HG03354 (cell line): ENCODE measurements around the gene VAMP4.
A peak's percentile ranks its signal among the peaks of the same experiment; 100 is the strongest.

ENCODE experiments used
- ATAC-seq: cut with Tn5 transposase; IDR thresholded peaks from one replicate; pipeline ENCODE4 v1.9.1; 2021; ENCODE audit warnings: mild to moderate bottlenecking; ENCODE audit not compliant: unreplicated experiment, poor library complexity, severe bottlenecking

Gene VAMP4, protein sequence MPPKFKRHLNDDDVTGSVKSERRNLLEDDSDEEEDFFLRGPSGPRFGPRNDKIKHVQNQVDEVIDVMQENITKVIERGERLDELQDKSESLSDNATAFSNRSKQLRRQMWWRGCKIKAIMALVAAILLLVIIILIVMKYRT

DNA sequence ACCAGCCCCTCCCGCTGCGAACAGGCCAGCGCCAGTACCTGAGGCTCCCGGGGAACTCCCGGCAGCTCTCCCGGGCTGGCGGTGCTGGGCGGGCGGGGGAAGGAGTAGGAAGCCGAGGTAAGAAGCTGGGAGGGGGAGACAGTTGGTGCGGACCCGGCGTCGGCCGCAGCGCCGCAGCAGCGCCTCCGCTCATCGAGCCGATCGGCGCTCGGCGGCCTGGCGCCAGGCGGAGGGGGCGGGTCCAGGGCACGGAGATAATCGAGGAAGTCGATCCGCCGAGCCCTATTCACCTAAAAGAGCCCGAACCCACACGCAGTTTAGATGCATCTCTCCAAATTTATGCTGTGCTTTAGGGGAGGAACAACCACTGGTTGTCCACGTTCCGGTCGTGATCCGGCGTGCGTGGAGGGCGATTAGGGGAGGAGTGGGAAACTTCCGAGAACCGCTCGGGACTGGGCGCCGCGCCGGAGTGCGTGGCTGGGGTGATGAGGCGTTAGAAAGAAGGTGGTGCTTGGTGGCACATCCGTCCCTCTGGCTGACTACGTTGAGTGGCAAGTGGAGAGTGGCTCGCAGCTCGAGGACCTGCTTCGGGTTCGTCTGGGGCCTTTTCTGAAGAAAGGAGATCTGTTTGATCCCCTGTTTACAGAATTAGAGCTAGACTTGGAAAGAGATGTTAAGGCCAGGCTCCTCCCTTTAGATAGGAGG lies at the start of gene VAMP4:
TSS of gene VAMP4 (minus strand) at position 194 of the 705 bp plus-strand sequence. CDS start 3,651 bp downstream, outside the sequence.
- ATAC-seq = peak; percentile 94

DNA sequence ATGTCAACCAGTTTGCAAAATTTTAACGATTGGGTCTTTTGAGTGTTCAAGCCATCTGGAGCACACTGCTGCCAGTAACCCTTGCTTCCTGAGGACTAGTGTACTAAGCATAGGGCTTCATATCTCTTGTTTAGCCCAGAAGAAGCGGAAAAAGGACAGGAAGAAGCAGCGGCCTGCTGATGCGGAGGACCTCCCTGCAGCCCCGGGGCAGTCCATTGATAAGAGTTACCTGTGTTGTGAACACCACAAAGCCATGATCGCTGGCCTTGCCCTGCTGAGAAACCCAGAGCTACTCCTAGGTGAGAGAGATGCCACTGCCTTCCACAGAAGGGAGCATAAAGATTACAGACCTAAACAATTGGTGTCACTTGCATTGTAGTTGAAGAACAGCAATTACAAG lies 48.5 kb upstream of the VAMP4 start:
- ATAC-seq = no peak

DNA sequence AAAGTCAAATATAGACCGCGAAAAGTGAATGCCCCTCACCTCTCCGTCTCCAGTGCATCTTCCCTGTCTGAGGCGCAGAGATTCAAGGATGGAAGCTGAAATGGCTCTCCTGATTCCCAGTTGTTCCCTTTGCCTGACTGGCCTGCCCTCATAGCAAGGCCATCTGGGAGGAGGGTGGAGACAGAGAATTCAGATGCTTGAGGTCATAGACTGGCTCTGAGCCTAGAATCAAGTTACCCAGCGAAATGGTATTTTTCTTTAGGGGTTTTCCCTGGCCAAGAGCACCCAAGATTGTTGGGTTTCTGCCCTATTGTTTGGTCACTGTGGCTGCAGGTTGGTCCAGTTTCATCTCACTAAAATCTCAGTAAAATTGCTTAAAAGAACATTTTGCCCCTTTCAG lies 46.8 kb upstream of the VAMP4 start:
- no peak for ATAC-seq

DNA sequence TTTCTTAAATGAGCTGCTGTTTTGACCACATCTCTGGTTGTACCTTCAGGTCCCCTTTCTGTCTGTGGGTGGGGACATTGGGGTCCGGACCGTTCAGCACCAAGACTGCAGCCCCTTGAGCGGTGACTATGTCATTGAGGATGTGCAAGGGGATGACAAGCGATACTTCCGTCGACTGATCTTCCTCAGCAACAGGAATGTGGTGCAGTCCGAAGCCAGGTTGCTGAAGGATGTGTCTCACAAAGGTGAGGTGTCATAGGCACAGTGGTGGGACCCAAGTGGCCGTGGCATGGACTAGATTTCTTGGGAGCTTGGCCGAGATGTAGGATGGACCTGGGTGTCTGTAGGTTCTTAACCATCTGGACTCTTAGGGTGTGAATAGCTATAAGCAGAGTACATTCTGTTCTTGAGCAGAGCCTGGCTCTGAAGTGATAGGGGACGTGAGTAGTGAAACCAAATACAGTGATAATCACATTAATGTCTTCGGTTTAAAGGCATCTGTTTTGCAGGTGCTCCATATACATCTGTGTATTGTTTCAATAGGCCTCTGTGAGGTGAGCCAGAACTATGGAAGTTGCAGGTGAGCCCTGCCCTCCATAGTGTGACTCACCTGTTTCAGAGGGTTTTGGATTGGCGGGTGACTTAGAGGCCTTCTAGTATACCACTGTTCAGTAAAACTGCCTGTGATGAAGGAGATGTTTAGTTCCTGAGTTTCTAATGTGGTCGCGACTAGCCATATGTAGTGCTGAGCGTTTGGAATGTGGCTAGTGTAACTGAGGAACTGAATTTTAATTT lies 46.0 kb upstream of the VAMP4 start:
- no peak for ATAC-seq

DNA sequence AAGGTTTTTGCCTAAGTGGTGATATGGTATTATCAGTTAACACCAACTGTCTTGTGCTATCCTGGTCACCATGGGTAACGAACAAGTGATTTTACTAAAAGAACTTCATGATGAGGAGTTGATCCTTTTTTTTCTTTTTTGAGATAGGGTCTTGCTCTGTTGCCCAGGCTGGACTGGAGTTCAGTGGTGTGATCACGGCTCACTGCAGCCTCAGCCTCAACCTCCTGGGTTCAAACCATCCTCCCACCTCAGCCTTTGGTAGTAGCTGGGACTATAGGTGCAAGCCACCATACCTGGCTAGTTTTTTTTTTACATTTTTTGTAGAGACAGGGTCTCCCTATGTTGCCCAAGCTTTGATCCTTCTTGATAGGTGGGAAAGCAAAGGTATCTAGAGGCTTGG lies 44.7 kb upstream of the VAMP4 start:
- ATAC-seq = no peak

DNA sequence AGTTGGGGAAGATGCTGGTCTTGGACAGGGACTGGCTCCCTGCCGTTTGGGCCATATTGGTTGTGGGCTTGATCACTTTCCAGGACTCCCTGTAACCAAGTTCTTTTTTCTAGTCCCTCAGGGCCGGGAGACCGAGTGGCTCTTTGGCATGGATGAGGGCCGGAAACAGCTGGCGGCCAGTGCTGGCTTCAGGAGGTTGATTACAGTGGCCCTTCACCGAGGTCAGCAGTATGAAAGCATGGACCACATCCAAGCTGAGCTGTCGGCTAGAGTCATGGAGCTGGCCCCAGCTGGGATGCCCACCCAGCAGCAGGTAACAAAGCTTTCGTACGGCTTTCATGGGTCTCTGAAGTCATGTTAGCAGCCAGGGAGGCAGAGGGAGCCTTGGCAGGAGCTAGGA lies 43.9 kb upstream of the VAMP4 start:
- no peak for ATAC-seq

DNA sequence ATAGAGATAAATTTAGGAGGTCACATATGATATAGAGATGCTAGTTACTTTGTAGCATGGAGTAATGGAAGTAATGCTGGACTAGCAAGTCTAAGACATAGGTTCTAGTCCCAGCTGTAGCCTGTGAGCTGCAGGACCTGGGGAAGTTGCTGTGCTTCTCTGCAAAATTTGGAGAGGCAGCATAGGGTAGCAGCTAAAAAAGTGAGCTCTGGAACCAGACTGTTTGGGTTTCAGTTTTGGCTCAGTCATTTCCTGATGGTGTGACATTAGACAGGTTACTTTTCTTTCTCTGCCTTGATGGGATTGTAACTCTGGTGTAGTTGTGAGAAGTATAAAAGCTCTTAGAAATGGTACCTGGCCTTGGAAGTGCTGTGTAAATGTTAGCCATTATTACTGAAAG lies 42.9 kb upstream of the VAMP4 start:
- ATAC-seq = no peak

DNA sequence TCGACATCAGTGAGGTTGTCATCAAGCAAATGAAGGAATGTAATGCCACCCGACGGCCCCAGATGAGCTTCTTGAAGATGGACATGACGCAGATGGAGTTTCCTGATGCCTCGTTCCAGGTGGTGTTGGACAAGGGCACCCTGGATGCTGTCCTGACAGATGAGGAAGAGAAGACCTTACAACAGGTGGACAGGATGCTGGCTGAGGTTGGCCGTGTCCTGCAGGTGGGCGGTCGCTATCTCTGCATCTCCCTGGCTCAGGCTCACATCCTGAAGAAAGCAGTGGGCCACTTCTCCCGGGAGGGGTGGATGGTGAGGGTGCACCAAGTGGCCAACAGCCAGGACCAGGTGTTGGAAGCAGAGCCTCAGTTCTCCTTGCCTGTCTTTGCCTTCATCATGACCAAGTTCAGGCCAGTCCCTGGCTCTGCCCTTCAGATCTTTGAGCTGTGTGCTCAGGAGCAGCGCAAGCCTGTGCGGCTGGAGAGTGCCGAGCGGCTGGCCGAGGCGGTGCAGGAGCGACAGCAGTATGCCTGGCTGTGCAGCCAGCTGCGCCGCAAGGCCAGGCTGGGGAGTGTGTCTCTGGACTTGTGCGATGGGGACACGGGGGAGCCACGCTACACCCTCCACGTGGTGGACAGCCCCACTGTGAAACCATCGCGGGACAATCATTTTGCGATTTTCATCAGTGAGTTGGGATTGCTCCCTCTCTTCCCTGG lies 42.1 kb upstream of the VAMP4 start:
- ATAC-seq = no peak

DNA sequence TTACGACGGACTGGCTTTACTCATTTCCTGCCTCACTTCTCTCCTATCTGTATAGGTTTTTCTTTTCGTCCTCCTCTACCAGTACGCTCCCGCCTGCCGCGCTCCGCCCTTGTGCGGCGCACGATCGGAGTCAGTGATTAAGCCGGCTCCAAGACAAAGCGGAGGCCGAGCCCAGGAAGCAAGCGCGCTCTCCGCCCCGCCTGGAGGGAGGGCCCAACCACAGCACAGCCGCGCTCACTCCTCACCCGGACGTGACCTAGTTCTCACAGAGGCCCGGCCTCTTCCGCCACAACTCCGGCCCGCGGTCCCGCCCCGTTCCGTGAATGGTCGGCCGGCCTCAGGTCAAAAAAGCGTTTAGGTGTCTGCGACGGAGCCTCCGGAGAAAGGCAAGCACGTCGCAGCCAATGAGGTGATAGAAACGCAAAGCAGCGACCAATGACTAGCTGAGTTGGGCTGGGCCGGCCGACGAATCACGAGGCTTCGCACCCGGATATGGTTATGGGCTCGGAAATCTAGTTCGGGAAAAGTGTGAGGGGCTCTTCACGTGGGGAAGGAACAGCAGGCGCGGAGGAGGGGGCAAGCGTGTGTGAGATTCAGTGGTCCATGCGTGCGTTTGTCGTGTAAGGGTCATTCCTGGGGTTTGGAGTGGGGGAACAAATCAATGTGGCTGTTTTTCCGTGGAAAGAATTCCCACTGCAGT lies 39.5 kb upstream of the VAMP4 start, which contains the start of gene METTL13:
TSS of gene METTL13 (plus strand) at position 485 of the 700 bp plus-strand sequence. CDS start 308 bp downstream, outside the sequence.
- ATAC-seq = peak; percentile 99

DNA sequence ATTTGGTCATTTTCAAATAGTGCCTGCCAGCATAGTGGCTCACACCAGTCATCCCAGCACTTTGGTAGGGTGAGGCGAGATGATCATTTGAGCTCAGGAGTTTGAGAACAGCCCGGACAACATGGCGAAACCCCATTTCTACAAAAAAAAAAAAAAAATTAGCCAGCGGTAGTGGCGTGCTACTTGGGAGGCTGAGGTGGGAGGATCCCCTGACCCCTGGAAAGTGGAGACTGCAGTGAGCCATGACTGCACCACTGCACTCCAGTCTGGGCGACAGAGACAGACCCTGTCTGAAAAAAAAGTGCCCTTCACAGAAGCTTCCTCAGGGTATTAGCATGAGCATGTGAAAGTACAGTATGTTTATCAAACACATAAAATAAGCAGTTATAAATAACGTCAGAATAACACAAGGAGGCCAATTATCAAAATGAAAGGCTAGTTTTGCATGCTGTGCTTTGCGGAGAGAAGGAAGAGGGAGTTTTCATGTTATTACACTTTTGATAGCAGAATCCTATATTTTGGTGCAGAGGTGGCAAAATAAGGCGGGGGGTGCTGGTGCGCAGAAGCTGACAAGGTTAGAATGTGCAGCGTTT lies 38.8 kb upstream of the VAMP4 start:
- no peak for ATAC-seq

DNA sequence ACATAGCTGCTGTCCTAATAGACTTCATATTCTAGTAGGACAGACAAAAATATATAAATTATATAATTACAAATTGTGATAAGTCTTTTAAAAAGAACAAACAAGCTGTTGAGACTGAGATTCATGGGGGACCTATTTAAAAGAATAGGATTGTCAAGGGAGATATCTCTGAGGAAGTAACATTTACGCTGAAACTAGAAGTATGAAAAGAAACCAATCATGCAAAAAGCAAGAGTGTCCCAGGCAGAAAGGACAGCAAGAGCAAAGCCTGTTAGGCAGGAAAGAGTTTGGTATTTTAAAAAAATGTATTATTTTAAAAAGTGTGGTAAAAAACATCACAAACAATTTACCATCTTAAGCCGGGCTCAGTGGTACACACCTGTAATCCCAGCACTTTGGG lies 30.4 kb upstream of the VAMP4 start:
- ATAC-seq = peak; percentile 68

DNA sequence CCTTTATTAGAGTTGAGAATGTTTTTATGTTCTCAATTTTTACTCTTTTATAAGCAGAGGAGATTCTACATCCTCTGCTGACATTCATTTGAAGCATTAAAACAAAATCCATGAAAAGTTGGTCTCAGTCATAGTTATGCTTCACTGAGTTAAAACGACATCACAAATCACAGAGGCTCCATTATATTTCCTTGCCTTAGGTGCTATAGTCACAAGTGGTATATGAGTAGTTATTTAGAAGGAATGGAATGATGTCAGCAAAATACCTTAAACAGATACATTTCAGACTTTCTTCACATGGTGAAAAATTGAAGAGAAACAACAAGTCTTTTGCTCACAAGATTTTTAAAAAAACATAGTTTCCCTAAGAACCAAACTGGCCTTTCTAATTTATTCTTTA lies 27.9 kb upstream of the VAMP4 start:
- ATAC-seq = no peak

DNA sequence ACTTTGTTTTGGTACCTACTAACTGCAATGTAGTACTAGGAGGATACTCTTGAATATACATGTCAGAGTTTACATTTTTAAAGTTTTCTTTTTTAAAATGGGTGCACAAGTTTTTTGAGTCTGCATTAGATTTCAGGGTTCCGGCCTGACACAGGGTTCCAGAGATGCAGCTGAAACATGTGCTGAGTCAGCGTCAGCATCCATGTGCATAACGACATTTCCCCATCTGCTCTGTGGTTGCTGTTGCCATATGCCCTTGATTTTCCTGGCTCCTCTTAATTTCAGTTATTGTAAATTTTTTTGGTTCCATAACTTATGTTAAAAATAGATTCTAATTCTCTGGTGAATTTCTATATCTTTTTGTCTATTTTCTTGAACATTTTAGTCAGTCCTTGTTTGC lies 27.3 kb upstream of the VAMP4 start:
- no peak for ATAC-seq

DNA sequence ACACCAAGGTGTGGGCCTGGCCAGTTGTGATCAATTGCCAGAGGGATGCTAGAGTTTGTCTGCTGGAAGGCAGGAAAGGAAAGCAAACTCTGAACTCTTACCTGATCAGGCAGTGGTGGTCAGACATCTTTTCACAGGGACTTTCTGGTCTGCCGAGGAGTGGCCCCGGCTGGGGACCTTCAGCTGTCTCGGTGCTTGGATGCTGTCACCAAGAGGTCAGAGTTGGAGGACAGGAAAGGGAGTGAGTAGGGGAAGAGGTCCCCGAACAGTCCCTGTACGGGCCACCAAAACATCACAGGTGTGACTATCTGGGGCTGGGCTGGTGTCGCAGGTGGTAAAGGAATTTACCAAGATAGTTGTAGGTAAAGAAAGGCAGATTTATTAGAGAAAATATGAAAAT lies 21.9 kb upstream of the VAMP4 start:
- no peak for ATAC-seq

DNA sequence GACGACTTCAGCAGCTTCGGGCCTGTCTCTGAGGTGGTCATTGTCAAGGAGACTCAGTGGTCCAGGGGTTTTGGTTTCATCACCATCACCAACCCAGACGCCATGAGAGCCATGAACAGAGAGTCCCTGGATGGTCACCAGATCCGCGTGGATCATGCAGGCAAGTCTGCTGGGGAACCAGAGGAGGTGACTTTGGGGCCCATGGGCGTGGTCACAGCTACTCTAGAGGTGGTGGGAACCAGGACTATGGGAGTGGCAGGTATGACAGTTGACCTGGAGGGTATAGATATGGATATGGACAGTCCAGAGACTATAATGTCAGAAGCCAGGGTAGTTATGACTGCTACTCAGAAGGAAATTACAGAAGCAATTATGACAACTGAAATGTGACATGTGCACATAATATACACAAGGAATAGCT lies 20.3 kb upstream of the VAMP4 start:
- no peak for ATAC-seq

DNA sequence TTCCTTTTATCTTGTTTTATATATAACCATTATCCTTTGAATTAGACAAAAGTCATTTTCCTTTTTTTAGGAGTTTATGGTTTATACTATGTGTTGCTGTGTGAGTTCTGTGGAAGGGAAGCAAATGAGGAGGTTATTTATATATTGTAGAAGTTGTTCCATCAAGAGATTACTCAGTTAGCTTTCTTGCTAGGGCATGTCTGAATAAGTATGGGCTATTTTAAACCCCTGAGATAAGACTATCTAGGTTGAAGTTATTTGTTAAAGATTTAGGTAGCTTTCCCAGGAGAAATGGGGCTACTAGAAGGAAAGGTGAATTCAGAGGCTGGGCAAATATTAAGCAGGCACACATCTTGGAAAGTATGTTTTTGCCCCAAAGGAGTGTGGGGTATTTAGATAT lies 16.1 kb upstream of the VAMP4 start:
- ATAC-seq = no peak

DNA sequence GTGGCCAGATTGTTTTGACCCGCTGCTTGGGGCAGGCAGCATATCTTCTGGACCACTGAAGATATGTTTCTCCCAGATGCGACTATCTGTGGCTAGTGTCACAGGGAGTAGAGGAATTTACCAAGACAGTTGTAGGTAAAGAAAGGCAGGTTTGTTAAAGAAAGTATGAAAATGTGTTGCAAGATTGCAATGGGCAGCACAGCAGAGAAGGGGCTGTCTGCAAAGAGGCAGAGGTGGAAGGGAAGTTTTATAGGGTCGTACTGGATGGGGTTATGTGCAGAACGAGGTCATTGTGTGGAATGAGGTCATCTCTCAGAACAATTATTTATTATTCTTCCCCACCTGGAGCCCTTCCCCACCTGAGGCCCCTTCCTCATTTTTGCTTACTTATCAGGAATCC lies 15.0 kb upstream of the VAMP4 start:
- no peak for ATAC-seq

DNA sequence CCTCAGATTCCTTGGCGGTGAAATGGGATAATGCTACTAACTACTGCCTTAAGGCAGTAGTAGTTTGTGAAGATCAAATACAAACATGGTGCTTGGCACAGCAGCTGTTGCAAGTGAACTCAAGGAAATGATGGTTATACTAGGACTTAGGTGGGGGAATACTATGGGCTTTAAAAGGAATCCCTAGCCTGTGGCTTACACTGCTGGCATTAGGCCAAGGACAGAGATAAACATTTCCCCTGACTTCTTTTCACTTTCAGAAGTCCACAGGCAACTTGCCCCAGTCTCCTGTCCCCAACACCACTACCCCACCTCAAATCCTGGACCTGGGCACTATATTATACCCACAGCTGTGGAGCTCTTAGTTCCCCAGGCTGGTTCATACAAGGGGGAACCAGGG lies 13.1 kb upstream of the VAMP4 start:
- ATAC-seq = no peak

DNA sequence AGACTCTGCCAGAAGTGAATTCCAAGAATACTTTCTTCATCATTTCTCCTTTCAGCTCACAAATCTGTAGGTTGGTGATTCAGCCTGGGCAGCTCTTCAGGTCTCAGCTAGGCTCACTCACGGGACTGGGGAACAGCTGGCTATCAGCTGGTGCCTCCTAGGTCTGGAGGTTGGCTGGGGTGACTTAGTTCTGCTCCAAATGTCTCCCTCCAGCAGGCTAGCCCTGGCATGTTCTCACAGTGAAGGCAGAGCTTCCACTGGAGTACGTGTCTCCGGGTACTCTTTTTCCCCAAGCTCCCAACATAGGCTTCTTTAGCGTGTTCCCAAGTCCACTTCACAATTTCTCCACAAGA lies 12.5 kb upstream of the VAMP4 start:
- ATAC-seq = no peak
